Germinal center (tissue), 1 donor: ENCODE results near the gene RHBDF2.

ENCODE experiments used
- DNase-seq: peaks from one replicate; pipeline ENCODE4 v3.0.0; 2012; ENCODE audit warnings: mixed read lengths, low spot score

RHBDF2 gene

DNA sequence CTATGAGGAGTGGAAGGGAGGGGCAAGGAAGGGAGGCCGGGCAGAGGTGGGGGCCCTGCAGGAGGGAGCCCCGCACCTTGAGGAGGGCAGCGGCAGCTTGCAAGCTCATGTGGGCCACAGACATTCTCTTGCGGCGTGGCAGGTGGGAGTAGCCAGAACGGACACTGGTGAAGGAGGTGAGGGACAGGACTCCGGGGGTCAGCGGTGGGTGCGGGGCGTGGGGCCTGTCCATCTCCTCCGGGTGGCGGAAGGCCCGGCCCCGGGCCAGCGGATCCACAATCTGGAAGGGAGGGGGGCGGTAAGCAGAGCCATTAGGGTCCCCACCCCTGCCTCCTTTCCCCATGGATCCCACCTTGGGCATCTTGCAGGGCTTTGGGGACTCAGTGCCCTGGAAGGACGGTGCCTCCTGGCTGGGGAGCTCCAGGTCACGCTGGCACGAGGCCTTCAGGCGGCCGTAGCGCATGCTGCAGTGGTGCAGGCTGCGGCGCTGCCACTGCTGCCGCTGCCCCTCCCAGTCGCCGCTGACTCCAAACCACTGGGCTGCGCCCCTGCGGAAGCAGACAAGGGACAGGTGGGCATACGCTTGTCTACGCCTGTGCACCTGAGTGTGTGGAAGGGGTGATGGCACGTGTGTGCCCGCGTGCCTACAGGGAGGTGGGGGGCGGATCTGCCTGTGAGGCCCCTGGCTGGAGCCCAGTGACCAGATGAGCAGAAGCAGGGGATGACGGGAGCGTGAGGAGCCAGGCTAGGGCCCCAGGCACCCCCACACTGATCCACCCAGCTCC lies 22.3 kb downstream of the RHBDF2 start:
- DNase-seq = no peak

GRCh38 chr17:76478097-76478496 lies 23.1 kb downstream of the RHBDF2 start:
- DNase-seq = no peak

- DNase-seq = no peak
Measured at GRCh38 chr17:76477576-76477975, 23.6 kb downstream of the RHBDF2 start.

GRCh38 chr17:76476736-76477135 lies 24.5 kb downstream of the RHBDF2 start:
- DNase-seq = no peak

GRCh38 chr17:76475302-76475701 lies 25.9 kb downstream of the RHBDF2 start:
- no peak for DNase-seq

- no peak for DNase-seq
Measured at GRCh38 chr17:76474894-76475293, 26.3 kb downstream of the RHBDF2 start.

- DNase-seq = no peak
Measured at GRCh38 chr17:76474238-76474637, 27.0 kb downstream of the RHBDF2 start.

DNA sequence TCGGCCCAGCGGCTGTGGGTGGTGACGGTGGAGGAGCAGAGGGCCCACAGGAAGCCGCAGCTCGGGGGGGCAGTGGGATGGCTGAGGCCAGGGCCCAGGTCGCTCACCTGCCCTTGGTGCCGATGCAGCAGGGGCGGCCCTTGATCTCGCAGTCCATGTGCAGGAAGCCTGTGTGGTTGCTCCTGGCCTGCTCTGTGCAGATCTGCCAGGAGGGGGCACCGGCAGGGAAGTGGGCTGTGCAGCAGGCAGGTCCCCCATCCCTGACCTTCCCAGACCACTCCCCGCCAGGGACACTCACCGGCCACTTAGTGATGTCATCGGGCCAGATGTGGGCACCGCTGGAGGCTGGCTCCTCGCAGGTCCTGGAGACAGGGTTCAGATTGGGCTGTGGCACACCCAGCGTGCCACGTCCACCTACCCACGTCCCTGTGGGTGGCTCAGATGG lies 27.7 kb downstream of the RHBDF2 start:
- no peak for DNase-seq

- no peak for DNase-seq
Measured at GRCh38 chr17:76472726-76473125, 28.5 kb downstream of the RHBDF2 start.

DNA sequence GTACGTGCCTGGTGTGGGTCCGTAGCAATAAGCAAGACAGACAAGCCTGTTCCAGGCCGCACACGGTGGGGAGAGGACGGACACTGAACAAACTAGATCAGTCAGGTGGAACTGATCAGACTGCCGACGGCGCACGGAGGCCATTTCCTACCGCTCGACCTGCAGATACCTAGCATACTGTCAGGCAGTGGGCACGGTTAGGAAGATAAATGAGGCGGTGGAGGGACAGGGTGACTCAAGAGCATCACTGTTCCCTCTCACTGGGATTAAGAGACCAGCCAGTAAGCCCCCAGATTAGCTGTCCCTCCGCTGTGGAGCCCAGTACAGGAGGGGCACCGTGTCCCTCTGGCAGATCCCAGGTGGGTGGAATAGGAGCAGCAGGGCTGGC lies 29.0 kb downstream of the RHBDF2 start:
- DNase-seq = no peak

DNA sequence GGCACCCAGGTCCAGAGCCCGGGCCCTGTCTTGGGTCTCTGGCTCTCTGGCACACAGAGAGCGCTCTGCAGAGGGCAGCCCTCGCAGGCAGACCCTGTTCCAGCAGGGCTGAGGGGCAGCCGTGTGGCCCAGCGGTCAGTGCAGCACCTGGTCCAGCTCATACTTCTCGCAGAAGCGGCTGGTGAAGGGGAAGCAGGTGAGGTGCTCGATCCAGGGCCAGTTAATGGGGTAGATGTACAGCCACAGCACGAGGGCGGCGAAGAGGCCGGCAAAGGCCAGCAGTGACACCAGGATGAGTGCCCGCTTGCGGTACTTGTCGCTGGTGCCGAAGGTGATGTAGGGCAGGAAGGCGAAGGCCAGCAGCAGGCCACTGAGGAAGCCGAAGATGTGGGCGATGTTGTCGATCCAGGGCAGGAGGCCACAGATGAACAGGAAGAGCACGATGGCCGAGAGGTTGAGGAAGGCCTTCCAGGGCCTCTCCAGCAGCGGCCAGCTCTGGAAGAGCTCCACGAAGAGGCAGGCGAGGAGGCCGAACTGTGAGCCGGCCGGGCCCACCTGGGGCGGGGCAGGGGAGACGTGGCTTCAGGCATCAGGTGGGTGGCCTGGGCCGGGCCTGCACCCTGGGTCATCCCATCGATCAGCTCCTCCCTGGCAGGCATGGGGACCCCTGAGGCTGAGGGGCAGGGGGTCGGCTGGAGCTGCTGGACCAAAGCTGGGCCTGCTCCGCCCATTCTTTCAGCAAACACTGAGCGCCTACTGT lies 29.5 kb downstream of the RHBDF2 start:
- DNase-seq = no peak

DNA sequence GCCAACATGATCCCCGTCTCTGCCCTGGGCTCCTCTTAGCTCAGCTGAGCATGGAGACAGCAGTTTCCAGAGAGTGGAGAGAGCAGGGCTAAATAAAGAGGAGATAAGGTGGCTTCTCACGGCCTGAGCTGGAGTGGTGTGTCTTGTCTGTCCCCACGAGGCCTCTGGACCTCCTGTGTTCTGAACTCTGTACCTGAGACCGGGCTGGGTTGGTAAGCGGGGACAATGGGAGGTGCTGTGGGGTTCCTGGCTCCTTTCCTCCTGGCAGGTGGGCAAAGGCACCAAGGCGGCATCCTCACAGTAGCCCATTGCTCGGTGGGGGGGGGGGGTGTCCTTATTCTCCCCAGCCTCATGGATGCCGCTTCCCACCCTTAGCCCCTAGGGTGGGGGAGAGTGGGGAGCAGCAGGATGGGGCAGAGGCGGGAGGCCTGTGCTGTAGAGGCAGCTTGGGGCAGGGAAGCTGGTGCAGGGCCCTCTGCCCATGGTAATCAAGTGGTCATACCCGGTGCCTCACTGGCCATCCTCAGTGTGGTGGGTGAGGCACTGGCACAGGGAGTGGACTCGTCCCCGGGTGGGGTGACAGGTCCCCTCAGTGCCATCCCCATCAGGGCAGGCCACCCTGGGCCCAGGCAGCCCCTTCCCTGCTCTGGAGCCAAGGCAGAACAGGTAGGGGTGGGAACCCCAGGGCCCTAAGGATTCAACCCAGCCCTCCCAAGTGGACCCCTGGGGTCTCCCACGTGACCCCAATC lies 31.1 kb downstream of the RHBDF2 start:
- no peak for DNase-seq

DNA sequence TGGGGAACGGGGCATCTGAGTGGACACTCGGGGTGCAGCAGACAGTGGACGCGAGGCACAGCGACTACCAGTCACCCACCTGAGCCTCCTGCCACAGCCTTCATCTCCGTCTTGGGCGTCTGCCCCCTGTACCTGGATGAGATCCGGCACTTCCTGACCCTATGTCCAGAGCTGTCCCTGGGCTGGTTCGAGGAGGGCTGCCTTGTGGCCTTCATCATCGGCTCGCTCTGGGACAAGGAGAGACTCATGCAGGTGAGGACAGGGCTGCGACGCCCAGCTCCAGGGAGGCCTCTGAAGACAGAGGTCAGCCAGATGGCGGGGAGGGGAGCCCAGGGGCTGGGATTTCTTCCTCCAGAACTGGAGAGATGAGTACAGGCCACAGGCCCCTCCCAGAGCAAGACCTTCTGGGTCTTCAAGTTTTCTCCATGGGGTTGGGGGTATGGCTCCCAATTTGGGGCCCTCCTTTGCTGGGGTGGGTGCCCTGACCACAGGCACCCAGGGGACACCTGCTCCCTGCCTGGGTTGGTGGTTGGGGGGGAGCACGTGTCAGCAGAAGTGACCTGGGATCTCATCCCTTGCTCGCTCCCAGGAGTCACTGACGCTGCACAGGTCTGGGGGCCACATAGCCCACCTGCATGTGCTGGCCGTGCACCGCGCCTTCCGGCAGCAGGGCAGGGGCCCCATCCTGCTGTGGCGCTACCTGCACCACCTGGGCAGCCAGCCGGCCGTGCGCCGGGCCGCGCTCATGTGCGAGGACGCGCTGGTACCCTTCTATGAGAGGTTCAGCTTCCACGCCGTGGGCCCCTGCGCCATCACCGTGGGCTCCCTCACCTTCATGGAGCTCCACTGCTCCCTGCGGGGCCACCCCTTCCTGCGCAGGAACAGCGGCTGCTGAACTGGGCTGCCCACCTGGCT lies 31.9 kb downstream of the RHBDF2 start:
- no peak for DNase-seq

DNA sequence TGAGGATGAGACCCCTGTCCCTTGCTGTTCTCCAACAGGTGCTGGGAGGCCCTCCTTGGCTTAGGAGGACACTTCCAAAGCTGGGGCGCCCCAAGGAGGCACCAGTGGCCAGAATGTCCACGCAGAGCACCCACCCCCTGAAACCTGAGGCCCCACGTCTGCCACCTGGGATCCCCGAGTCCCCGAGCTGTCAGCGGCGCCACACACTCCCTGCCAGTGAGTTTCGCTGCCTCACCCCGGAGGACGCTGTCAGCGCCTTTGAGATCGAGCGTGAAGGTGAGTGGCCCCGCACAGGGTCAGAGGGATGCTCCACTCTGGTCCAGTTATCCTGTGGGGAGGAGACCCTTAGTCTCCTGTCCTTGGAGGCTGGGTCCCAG lies 32.6 kb downstream of the RHBDF2 start:
- DNase-seq = no peak

DNA sequence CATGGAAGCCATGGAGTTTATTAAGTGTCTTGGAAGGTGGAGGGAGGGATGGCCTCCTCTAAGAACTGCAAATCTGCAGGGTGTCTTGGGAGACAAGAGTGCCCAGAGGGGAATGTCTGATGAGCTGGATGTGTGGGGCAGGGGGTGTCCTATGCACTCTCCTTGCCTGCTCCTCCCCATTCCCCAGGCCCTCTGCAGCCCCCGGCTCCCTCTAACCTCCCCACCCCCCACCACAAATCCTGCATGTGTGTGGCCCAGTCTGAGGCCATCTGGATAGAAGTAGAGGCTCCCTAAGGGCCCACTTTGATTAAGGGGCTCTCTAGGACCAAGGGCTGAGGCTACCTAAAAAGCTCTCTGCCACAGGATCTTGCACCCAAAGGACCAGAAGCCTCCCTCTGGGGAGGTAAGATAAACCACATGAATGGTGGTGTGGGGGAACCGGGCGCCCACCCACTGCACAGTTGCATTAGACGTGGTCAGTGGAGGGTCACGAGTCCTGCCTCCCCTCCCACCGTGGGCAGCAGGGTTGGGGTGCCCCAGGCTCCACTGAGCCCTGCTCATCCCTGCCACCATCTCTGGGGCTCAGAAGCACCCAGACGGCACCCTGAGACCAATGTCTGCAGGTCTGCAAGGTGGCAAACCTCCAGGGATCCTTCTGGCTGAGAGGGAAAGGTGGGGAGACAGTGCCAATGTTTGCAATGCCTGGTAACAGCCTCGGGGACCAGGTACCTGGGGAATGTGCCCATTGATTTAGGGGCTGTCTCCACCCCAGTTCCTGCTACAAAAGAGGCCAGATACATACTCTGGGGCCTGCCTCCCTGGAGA lies 33.2 kb downstream of the RHBDF2 start:
- DNase-seq = no peak

DNA sequence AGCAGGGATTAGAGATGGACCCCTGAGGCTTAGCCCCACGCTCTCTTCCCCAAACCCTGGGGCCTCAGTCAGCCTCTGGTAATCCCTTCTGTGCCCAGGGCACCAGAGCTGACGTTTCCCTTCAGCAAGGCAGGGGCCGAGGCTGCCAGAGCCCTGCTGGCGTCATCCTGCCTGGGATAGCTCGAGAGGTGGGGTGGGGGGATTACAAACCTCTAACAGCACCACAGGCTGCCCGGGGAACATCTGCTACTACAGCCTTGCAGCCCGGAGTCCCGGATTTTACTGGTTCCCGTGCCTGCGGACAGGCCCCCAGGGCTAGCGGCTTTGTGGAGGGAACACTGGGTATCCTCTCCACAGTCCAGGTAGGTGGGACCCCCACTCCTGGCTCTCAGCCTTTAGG lies 33.9 kb downstream of the RHBDF2 start, which contains the start of gene AANAT:
AANAT (plus strand) TSS at position 238 of the 400 bp plus-strand sequence. CDS start 1,144 bp downstream, outside the sequence.
- no peak for DNase-seq

- no peak for DNase-seq
Measured at GRCh38 chr17:76466775-76467130, 34.5 kb downstream of the RHBDF2 start.

DNA sequence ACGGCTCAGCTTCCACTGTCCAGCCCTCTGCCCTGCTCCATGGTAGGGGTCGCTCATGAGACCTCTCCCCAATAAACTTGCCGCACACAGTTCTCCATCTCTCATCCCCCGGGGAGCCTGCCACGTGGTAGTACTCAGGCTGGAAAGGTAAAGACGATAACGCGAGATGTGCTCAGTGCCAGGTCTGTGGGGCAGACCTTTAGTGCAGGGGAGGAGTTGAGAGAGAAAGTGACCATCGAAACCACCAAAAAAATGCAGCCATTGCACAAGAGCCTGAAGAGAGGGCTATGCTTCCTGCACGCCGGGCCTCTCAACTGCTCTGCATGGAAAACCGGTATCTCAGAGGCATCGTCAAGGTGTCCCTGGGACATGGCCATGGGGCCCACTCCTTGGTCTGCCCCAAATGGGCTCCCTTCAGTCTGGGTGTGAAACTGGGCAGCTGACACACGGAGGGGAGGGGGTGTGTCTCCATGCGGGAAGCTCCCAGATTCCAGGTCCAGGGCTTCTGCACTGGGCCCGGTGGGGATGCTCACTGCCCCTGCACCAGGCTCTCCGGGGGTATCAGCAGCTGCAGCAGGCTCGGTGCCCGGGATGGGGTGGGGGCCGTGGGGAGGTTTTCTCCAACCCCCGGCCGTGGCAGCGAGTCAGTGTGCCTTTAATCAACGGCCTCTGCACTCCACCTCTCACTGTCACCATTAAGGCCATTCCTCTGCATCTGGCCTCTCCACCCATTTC lies 38.5 kb downstream of the RHBDF2 start:
- no peak for DNase-seq

GRCh38 chr17:76461765-76462555 lies 39.3 kb downstream of the RHBDF2 start:
- DNase-seq = no peak
